Fibroblast of lung (primary cell): Measurements from ENCODE around the gene OR52I1. TPM values are rescaled to one million over a fixed set of nuclear protein-coding genes. Genes with fewer than 3 reads are reported as not detected.

Experiments
- DNase-seq, 2 donors: peaks; one replicate each; pipeline versions ENCODE4 v3.0.0 to v3.0.0-alpha.2; 2010; ENCODE audit warnings: low read depth in 2 of 2
- H2AFZ ChIP-seq: 2 replicates; pipeline ENCODE4 v1.5.1; 2012; ENCODE audit warnings: low read length, control low read depth, inconsistent platforms
- H3K27ac ChIP-seq: 2 replicates; pipeline ENCODE4 v1.5.1; 2011; ENCODE audit warnings: low read length, control low read depth; ENCODE audit not compliant: insufficient read depth
- H3K27me3 ChIP-seq: 2 replicates; pipeline ENCODE4 v1.5.1; 2011; ENCODE audit warnings: mild to moderate bottlenecking, low read length; ENCODE audit not compliant: control insufficient read depth, insufficient read depth
- H3K36me3 ChIP-seq: 2 replicates; pipeline ENCODE4 v1.5.1; 2011; ENCODE audit warnings: low read length; ENCODE audit not compliant: control insufficient read depth, insufficient read depth
- H3K4me1 ChIP-seq: 2 replicates; pipeline ENCODE4 v1.5.1; 2011; ENCODE audit warnings: low read length; ENCODE audit not compliant: control insufficient read depth, insufficient read depth; ENCODE audit errors: extremely low read depth
- H3K4me2 ChIP-seq: 2 replicates; pipeline ENCODE4 v1.5.1; 2011; ENCODE audit warnings: low read length, control low read depth; ENCODE audit not compliant: insufficient read depth; ENCODE audit errors: extremely low read depth
- H3K4me3 ChIP-seq, 4 experiments: fragments of 200-600 bp in 1 of 4; sonication (generic) in 1 of 4; replicated peaks in 1 of 4; 2 replicates each; pipeline ENCODE4 v1.5.1; 2011 to 2016; ENCODE audit warnings: low read length in 4 of 4, low read depth in 3 of 4, mild to moderate bottlenecking in 3 of 4, control low read depth in 2 of 4, inconsistent platforms in 1 of 4, mixed read lengths in 1 of 4; ENCODE audit not compliant: insufficient read depth in 1 of 4; ENCODE audit errors: control extremely low read depth in 1 of 4
- H3K79me2 ChIP-seq: 2 replicates; pipeline ENCODE4 v1.5.1; 2012; ENCODE audit warnings: mild to moderate bottlenecking, low read length, inconsistent platforms; ENCODE audit not compliant: control insufficient read depth, insufficient read depth
- H3K9ac ChIP-seq: 2 replicates; pipeline ENCODE4 v1.5.1; 2011; ENCODE audit warnings: mild to moderate bottlenecking, low read length, control low read depth; ENCODE audit not compliant: insufficient read depth
- H3K9me3 ChIP-seq: 2 replicates; pipeline ENCODE4 v1.5.1; 2012; ENCODE audit warnings: low read depth, low read length; ENCODE audit not compliant: control insufficient read depth, insufficient read depth
- H4K20me1 ChIP-seq: 2 replicates; pipeline ENCODE4 v1.5.1; 2011; ENCODE audit warnings: low read length; ENCODE audit not compliant: control insufficient read depth, insufficient read depth; ENCODE audit errors: extremely low read depth
- EZH2 ChIP-seq: IDR thresholded peaks from 2 replicates; pipeline ENCODE4 v1.5.1; 2012; ENCODE audit warnings: low read length, control low read depth, mild to moderate bottlenecking; ENCODE audit errors: missing control alignments
- polyA plus RNA-seq, 2 donors: library from polyadenylated mRNA; depleted of rRNA in 1 of 2; stranded (reverse) in 1 of 2; unstranded in 1 of 2; fragments of >200 nt; gene quantifications; 2 replicates each; pipeline ENCODE4 v1.2.1, GENCODE V29; 2011 to 2012; ENCODE audit warnings: missing spikeins in 1 of 2
- total RNA-seq: library from RNA; depleted of rRNA; stranded (reverse); fragments of >200 nt; gene quantifications from 2 replicates; pipeline ENCODE4 v1.2.1, GENCODE V29; 2014
- TF ChIP-seq, protein P1 (sequence below), 2 donors: IDR thresholded peaks in 1 of 2; conservative IDR thresholded peaks in 1 of 2; 1 replicate in 1 of 2; 2 replicates in 1 of 2; pipeline ENCODE4 v1.5.1; 2011 to 2012; ENCODE audit warnings: low read length in 2 of 2, control low read depth in 1 of 2, inconsistent platforms in 1 of 2, low read depth in 1 of 2, mild to moderate bottlenecking in 1 of 2

The OR52I1 gene
- total and polyA plus RNA-seq, 2 donors (not counting 1 experiment from before 2014, with no cell fraction given) = not detected

GRCh38 chr11:4615856-4616444, 22.1 kb downstream of the OR52I1 start:
- TF ChIP-seq, protein P1, sequence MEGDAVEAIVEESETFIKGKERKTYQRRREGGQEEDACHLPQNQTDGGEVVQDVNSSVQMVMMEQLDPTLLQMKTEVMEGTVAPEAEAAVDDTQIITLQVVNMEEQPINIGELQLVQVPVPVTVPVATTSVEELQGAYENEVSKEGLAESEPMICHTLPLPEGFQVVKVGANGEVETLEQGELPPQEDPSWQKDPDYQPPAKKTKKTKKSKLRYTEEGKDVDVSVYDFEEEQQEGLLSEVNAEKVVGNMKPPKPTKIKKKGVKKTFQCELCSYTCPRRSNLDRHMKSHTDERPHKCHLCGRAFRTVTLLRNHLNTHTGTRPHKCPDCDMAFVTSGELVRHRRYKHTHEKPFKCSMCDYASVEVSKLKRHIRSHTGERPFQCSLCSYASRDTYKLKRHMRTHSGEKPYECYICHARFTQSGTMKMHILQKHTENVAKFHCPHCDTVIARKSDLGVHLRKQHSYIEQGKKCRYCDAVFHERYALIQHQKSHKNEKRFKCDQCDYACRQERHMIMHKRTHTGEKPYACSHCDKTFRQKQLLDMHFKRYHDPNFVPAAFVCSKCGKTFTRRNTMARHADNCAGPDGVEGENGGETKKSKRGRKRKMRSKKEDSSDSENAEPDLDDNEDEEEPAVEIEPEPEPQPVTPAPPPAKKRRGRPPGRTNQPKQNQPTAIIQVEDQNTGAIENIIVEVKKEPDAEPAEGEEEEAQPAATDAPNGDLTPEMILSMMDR (conservative IDR thresholded peaks at IDR 0.05 in 1 of 2, IDR thresholded peaks at IDR 0.05 in 1 of 2; ENCODE audit: low read depth in 1 of 2, low read length in 2 of 2) = no peak
- no peak for TF ChIP-seq EZH2
- H4K20me1 ChIP-seq = no peaks in the 10 kb centered on the region
- H2AFZ ChIP-seq = no peak overlapping the region
- H3K9me3 ChIP-seq = no peaks in the 10 kb centered on the region
- H3K4me1 ChIP-seq = no peaks in the 10 kb centered on the region
- no peak overlapping the region for H3K4me2 ChIP-seq
- H3K36me3 ChIP-seq = no peaks in the 10 kb centered on the region
- DNase-seq = no peak
- H3K27me3 ChIP-seq = no peaks in the 10 kb centered on the region
- no peak overlapping the region for H3K27ac ChIP-seq
- H3K79me2 ChIP-seq = no peaks in the 10 kb centered on the region
- no peak overlapping the region for H3K9ac ChIP-seq
- no peak overlapping the region for H3K4me3 ChIP-seq

GRCh38 chr11:4619514-4619913, 25.7 kb downstream of the OR52I1 start:
- TF ChIP-seq, protein P1 (conservative IDR thresholded peaks at IDR 0.05 in 1 of 2, IDR thresholded peaks at IDR 0.05 in 1 of 2; ENCODE audit: low read depth in 1 of 2, low read length in 2 of 2) = no peak
- no peak for TF ChIP-seq EZH2
- H3K36me3 ChIP-seq = no peaks in the 10 kb centered on the region
- H4K20me1 ChIP-seq = no peaks in the 10 kb centered on the region
- no peak for DNase-seq
- H3K4me2 ChIP-seq = no peak overlapping the region
- H3K79me2 ChIP-seq = no peaks in the 10 kb centered on the region
- no peak overlapping the region for H3K4me3 ChIP-seq
- H3K9ac ChIP-seq = no peak overlapping the region
- no peaks in the 10 kb centered on the region for H3K9me3 ChIP-seq
- no peaks in the 10 kb centered on the region for H3K4me1 ChIP-seq
- no peaks in the 10 kb centered on the region for H3K27me3 ChIP-seq
- no peak overlapping the region for H2AFZ ChIP-seq
- no peak overlapping the region for H3K27ac ChIP-seq

GRCh38 chr11:4626207-4627099, 32.6 kb downstream of the OR52I1 start:
- Histone ChIP-seq H3K36me3 (no peaks in the 10 kb centered on the region), H3K4me3 (no peak overlapping the region), H3K79me2 (no peaks in the 10 kb centered on the region), H2AFZ (no peak overlapping the region), H3K4me2 (no peak overlapping the region), H4K20me1 (no peaks in the 10 kb centered on the region), H3K4me1 (no peaks in the 10 kb centered on the region), H3K9me3 (no peaks in the 10 kb centered on the region), H3K9ac (no peak overlapping the region), H3K27me3 (no peaks in the 10 kb centered on the region), H3K27ac (no peak overlapping the region)
- TF ChIP-seq, protein P1 (conservative IDR thresholded peaks at IDR 0.05 in 1 of 2, IDR thresholded peaks at IDR 0.05 in 1 of 2; ENCODE audit: low read depth in 1 of 2, low read length in 2 of 2) = peak; percentile 58 to 66
- no peak for TF ChIP-seq EZH2
- DNase-seq = peak; percentile 41 to 76
